GM23338 (cell line): ENCODE results near the gene SRGAP2B. TPM values are rescaled to one million over a fixed set of nuclear protein-coding genes. Genes with fewer than 3 reads are reported as not detected.
A peak's percentile ranks its signal among the peaks of the same experiment; 100 is the strongest.
"Not testable (repeated sequence)": the region's sequence is repeated elsewhere in the genome, so short reads cannot be mapped to it uniquely, and the experiment has no call there.

Experiments
- ATAC-seq: fragments of 200-7000 bp; cut with Tn5 transposase; 3 replicates; pipeline ENCODE4 v1.9.1; 2020
- DNase-seq: peaks from one replicate; pipeline ENCODE4 v3.0.0-alpha.2; 2015; ENCODE audit warnings: low spot score
- H2AFZ ChIP-seq: fragments of 200-600 bp; sonication (generic); 2 replicates; pipeline ENCODE4 v1.8.0; 2016; ENCODE audit warnings: antibody characterized with exemption, mild to moderate bottlenecking, moderate library complexity
- H3F3A ChIP-seq: fragments of 200-600 bp; sonication (generic); replicated peaks from 2 replicates; pipeline ENCODE4 v1.8.0; 2017; ENCODE audit warnings: antibody characterized with exemption, mixed run types, low read depth
- H3K27ac ChIP-seq: fragments of 200-600 bp; sonication (generic); 2 replicates; pipeline ENCODE4 v1.6.1; 2016; ENCODE audit warnings: low read depth
- H3K27me3 ChIP-seq: fragments of 200-600 bp; sonication (generic); 2 replicates; pipeline ENCODE4 v1.8.0; 2016; ENCODE audit warnings: mild to moderate bottlenecking, mixed run types, moderate library complexity; ENCODE audit not compliant: insufficient read depth
- H3K36me3 ChIP-seq: fragments of 200-600 bp; sonication (generic); 2 replicates; pipeline ENCODE4 v1.8.0; 2016; ENCODE audit warnings: mild to moderate bottlenecking; ENCODE audit not compliant: insufficient read depth
- H3K4me1 ChIP-seq: fragments of 200-600 bp; sonication (generic); 2 replicates; pipeline ENCODE4 v1.8.0; 2016; ENCODE audit warnings: mild to moderate bottlenecking, moderate library complexity; ENCODE audit not compliant: insufficient read depth
- H3K4me2 ChIP-seq: fragments of 200-600 bp; sonication (generic); 2 replicates; pipeline ENCODE4 v1.7.1; 2017; ENCODE audit warnings: mixed run types
- H3K4me3 ChIP-seq: fragments of 200-600 bp; sonication (generic); 2 replicates; pipeline ENCODE4 v1.6.1; 2016; ENCODE audit warnings: mixed run types
- H3K79me2 ChIP-seq: fragments of 200-600 bp; sonication (generic); replicated peaks from 2 replicates; pipeline ENCODE4 v1.8.0; 2017; ENCODE audit warnings: mild to moderate bottlenecking; ENCODE audit not compliant: insufficient read depth
- H3K9me2 ChIP-seq: fragments of 200-600 bp; sonication (generic); 2 replicates; pipeline ENCODE4 v1.8.0; 2017; ENCODE audit not compliant: insufficient read depth
- H4K20me1 ChIP-seq: fragments of 200-600 bp; sonication (generic); replicated peaks from 2 replicates; pipeline ENCODE4 v1.8.0; 2017; ENCODE audit warnings: mild to moderate bottlenecking; ENCODE audit not compliant: insufficient read depth
- H3K27ac Mint-ChIP-seq: 2 replicates; pipeline ENCODE4 v1.8.0; 2020; ENCODE audit warnings: inconsistent platforms, mild to moderate bottlenecking, moderate library complexity, mixed read lengths
- H3K27me3 Mint-ChIP-seq: 3 replicates; pipeline ENCODE4 v1.8.0; 2022; ENCODE audit warnings: low read depth, mild to moderate bottlenecking, moderate library complexity, mixed read lengths, inconsistent platforms; ENCODE audit not compliant: insufficient read depth, poor library complexity
- H3K36me3 Mint-ChIP-seq: 3 replicates; pipeline ENCODE4 v1.8.0; 2021; ENCODE audit warnings: low read depth, mild to moderate bottlenecking, inconsistent platforms, moderate library complexity, mixed read lengths
- H3K4me1 Mint-ChIP-seq: 3 replicates; pipeline ENCODE4 v1.8.0; 2020; ENCODE audit warnings: mild to moderate bottlenecking, inconsistent platforms, mixed read lengths
- H3K4me3 Mint-ChIP-seq: 3 replicates; pipeline ENCODE4 v1.8.0; 2021; ENCODE audit warnings: moderate library complexity, mild to moderate bottlenecking, inconsistent platforms, mixed read lengths
- H3K9me3 Mint-ChIP-seq: 3 replicates; pipeline ENCODE4 v1.8.0; 2020; ENCODE audit warnings: moderate library complexity, mild to moderate bottlenecking, inconsistent platforms, mixed read lengths
- polyA plus RNA-seq: library from polyadenylated mRNA; unstranded; fragments of >200 nt; fragmentation: Nextera tagmentation; extraction: Ambion mirVana; gene quantifications from 2 replicates; pipeline ENCODE4 v1.2.1, GENCODE V29; 2016
- total RNA-seq: library from RNA; depleted of rRNA; stranded (reverse); fragments of >200 nt; shearing (Covaris generic); gene quantifications from 2 replicates; pipeline ENCODE4 v1.2.3, GENCODE V29; 2014

The SRGAP2B gene
- total and polyA plus RNA-seq, 2 experiments from 2014 or later: 17.4 to 28.8 TPM

DNA sequence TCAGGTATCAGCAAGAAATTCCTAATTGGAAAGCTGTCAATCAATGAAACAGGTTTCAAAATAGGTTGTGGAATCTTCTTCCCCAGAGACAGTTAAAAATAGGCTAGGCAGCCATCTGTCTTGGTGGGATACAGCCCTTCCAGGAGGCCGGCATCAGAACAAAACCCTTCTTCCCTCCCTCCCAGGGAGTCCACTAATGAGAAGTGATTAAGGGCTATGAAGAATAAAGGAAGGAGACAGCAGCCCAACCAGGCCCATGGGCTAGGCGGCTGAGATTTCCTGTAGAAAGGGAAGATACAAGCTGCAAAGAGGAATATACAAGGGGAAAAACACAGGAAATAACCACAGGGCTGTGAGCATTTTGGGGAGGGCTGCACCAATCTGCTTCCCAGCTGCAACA is 31.8 kb downstream of the SRGAP2B start:
- H3K9me3 Mint-ChIP-seq, H3K4me2 ChIP-seq, H3K4me1 ChIP-seq, H3K4me1 Mint-ChIP-seq, H3K27me3 ChIP-seq, DNase-seq, H2AFZ ChIP-seq, H3K9me2 ChIP-seq, H3K79me2 ChIP-seq, H4K20me1 ChIP-seq, H3K4me3 ChIP-seq, H3K36me3 ChIP-seq, H3K4me3 Mint-ChIP-seq, H3K27ac ChIP-seq, H3K27ac Mint-ChIP-seq, H3K36me3 Mint-ChIP-seq, H3K27me3 Mint-ChIP-seq, H3F3A ChIP-seq: not testable (repeated sequence)
- ATAC-seq: peak; percentile 83

DNA sequence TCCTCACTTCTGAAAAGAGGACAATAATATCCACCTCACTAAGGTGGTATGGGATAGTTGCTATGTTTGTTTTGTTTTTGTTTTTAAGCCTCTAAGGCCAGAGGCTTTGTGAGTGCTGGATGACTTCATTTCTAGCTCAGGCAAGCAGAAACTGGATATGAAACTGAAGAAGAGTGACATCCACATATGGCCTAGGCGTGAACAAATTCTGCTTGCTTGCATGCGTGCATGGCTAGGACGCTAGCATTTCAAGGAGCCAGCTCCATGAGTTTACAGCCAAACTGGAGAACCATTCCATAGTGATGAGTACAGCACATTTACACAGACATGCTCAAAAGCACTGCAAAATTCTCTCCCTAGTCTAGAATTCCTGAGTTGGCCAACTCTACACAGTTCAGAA is 36.9 kb downstream of the SRGAP2B start:
- not testable (repeated sequence) for ATAC-seq, H3K27ac ChIP-seq, H3F3A ChIP-seq, H3K4me3 Mint-ChIP-seq, H2AFZ ChIP-seq, H3K9me2 ChIP-seq, H3K79me2 ChIP-seq, H3K4me1 Mint-ChIP-seq, H3K4me3 ChIP-seq, H3K4me1 ChIP-seq, H3K4me2 ChIP-seq, H3K27me3 ChIP-seq, DNase-seq, H3K36me3 ChIP-seq, H3K27me3 Mint-ChIP-seq, H3K9me3 Mint-ChIP-seq, H3K36me3 Mint-ChIP-seq, H4K20me1 ChIP-seq, H3K27ac Mint-ChIP-seq

DNA sequence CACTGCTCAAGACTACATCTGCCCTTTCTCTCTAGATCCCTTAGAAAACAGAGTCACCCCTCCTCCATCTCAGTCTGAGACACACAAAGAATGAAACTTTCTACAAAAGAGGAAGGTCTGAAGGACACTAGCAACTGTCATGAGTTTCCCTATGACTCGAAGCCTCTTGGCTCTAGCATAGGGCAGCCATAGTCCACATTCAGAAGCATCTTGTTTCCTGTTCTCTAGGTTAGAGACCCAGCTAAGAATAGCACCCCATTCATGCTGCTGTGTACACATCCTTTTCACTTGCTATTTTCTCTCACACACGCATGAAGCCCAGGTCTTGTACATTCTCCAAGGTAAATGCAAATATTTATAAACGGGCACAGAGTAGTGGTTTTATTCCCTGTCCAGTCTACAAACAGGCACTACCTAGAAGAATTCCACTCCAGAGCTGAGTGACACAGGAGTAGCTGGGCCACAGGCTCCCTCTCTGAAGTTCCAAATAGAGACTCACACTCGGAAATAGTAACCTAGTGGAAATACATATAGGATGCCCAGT is 39.8 kb downstream of the SRGAP2B start:
- H3K27ac ChIP-seq, H3K9me3 Mint-ChIP-seq, H3F3A ChIP-seq, H3K4me3 Mint-ChIP-seq, H3K36me3 Mint-ChIP-seq, H3K4me3 ChIP-seq, H3K36me3 ChIP-seq, H3K27me3 ChIP-seq, H3K79me2 ChIP-seq, H4K20me1 ChIP-seq, H3K4me1 Mint-ChIP-seq, H3K4me2 ChIP-seq, DNase-seq, ATAC-seq, H2AFZ ChIP-seq, H3K4me1 ChIP-seq, H3K27ac Mint-ChIP-seq, H3K27me3 Mint-ChIP-seq, H3K9me2 ChIP-seq: not testable (repeated sequence)

DNA sequence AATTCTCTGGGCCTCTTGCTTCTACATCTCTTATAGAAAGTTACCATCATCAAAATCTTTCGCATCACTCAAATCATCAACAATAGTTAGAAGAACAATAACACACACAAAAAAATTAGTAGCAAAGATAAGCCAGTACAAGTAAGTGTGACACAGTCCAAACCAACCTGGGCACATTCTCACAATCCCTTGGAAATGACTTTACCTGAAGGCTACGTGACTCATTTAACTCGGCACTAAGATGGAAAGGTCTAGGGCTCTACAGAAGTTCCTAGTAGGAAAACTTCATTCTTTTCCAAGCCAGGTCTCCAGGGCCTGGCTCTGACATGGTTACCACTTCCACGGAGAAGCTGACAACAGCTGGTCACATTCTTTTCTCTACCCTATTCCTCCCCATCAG is 41.7 kb downstream of the SRGAP2B start:
- not testable (repeated sequence) for H3K9me3 Mint-ChIP-seq, H3K79me2 ChIP-seq, H3K36me3 ChIP-seq, H3K4me3 ChIP-seq, H4K20me1 ChIP-seq, H3K27ac Mint-ChIP-seq, H3K4me1 Mint-ChIP-seq, ATAC-seq, H3K4me2 ChIP-seq, H3F3A ChIP-seq, H3K27me3 Mint-ChIP-seq, H3K27me3 ChIP-seq, H3K4me3 Mint-ChIP-seq, H3K36me3 Mint-ChIP-seq, DNase-seq, H3K4me1 ChIP-seq, H3K9me2 ChIP-seq, H2AFZ ChIP-seq, H3K27ac ChIP-seq

GRCh38 chr1:145052019-145052776 is 42.9 kb downstream of the SRGAP2B start:
- H3K27me3 ChIP-seq, H3K27ac Mint-ChIP-seq, H3K4me1 Mint-ChIP-seq: not testable (repeated sequence)

DNA sequence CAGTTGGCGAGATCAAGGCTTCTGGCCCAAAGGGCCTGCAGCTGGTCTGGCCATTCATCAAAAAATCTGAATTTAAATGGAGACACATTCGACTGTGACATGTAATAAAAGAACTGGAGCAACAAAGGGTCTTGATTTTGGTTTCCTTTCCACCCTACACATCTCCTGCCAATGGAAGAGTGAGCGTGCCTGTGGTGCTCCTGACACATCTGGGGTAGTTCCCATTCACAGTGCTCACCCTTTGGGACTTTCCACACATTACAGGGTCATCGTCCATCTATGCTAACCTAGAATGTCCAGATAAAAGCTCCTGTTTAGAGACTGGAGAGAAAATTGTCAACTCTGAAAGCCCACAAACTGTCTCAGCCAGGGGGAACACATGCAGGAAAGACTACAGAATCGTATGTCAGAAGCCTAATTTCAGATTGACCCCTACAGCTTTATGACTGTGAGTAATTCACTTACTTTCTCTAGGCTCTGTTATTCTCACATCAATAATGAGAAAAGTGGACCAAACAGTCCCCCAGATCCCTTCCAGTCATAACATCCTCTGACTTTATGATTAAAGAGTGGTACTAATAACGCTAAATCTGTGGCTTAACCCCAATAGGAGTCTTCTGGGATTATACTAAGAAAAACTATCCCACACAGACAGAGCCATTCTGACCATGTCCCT is 46.8 kb downstream of the SRGAP2B start:
- not testable (repeated sequence) for H3K4me2 ChIP-seq, H4K20me1 ChIP-seq, H3K36me3 ChIP-seq, H3K36me3 Mint-ChIP-seq, H3K27me3 ChIP-seq, H3F3A ChIP-seq, H2AFZ ChIP-seq, H3K27ac ChIP-seq, H3K4me1 Mint-ChIP-seq, ATAC-seq, H3K4me1 ChIP-seq, H3K9me2 ChIP-seq, DNase-seq, H3K9me3 Mint-ChIP-seq, H3K4me3 Mint-ChIP-seq, H3K4me3 ChIP-seq, H3K27ac Mint-ChIP-seq, H3K27me3 Mint-ChIP-seq, H3K79me2 ChIP-seq

More at GRCh38 chr1:145052019-145052776, 42.9 kb downstream of the SRGAP2B start:
- H3K4me3 ChIP-seq, H3K4me3 Mint-ChIP-seq, H3K36me3 Mint-ChIP-seq, ATAC-seq, H3K27ac ChIP-seq, DNase-seq, H4K20me1 ChIP-seq, H3K79me2 ChIP-seq, H3K9me3 Mint-ChIP-seq, H3K4me2 ChIP-seq, H3K27me3 Mint-ChIP-seq, H3K9me2 ChIP-seq, H3K36me3 ChIP-seq, H3F3A ChIP-seq, H2AFZ ChIP-seq, H3K4me1 ChIP-seq: not testable (repeated sequence)
